Lower leg skin (tissue), 3 donors: ENCODE measurements around the gene RARB.

ENCODE experiments used
- CTCF ChIP-seq, 3 donors: fragments of 450-650 bp; IDR thresholded peaks; one replicate each; pipeline ENCODE4 v1.5.1; 2016; ENCODE audit warnings: antibody characterized with exemption in 3 of 3, mild to moderate bottlenecking in 3 of 3, moderate library complexity in 2 of 3
- POLR2A ChIP-seq, 2 donors: fragments of 450-650 bp; IDR thresholded peaks; one replicate each; pipeline ENCODE4 v1.6.1; 2016 to 2017; ENCODE audit warnings: antibody characterized with exemption in 2 of 2, mild to moderate bottlenecking in 1 of 2, moderate library complexity in 1 of 2

DNA sequence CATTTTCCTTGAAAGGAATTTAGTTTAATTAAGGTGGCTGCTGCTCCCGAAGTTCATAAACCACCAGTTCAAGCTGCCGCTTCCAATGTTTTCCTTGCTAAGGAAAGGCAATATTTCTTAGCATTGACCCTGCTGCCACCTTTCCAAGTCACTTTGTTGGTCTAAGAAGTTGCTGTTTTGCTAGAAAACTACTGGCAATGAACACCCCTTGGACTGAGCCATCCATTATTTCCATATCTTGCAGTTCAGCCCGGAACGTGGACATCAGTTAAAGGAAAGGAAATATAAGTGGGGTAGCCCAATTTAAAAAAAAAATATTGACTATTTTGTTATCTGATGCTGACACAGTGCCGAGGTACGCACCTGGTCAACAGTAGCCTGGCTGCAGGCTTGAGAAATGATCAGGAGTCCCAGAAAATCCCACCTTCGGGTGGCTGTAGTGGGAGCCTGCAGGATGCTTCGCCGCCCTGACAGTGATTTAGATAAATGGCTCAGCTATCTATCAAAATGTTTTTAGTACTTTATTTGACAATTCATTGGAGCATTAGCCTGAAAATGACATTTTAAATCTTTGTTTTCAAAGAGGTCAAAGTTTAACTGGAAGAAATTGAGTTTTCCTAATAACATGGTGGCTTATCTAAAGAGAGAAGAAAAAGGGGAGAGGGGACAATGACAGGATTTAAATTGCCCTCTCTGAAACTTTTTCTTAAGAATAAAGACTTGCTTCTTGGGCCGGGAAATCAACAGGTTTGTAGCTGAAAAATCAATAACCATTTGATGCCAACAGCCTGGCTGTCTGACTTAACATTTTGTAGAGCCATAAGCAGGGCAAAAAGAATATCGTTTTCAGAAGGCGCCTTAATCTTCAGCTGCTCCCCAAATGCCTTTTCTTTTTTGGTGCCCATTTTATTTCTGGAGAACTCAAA is 1.6 kb downstream of the RARB start:
- TF ChIP-seq CTCF (IDR thresholded peaks at IDR 0.05) (no peak), POLR2A (IDR thresholded peaks at IDR 0.05) (no peak)
